Endothelial cell of umbilical vein (primary cell): ENCODE results near the gene PINK1. TPM values are rescaled to one million over a fixed set of nuclear protein-coding genes. Genes with fewer than 3 reads are reported as not detected.
A peak's percentile ranks its signal among the peaks of the same experiment; 100 is the strongest.

Experiments used
- BruUV-seq: library from RNA; stranded (reverse); fragments of 400-500 nt; replicated peaks from 2 replicates; lab custom pipeline; 2021; lab: Mats Ljungman, UMichigan
- CTCF ChIA-PET: fragments of 300-600, 350-600 bp; sonication (Branson Sonifier 250); formaldehyde crosslinking; loops from one replicate; lab custom pipeline; 2021; ENCODE audit warnings: antibody characterized with exemption, inconsistent platforms; lab: Charles Lee
- POLR2A ChIA-PET: fragments of 300-600, 350-600 bp; sonication (Branson Sonifier 250); formaldehyde crosslinking; loops from one replicate; lab custom pipeline; 2021; ENCODE audit warnings: antibody characterized with exemption, inconsistent platforms; lab: Charles Lee
- DNase-seq: peaks from one replicate; pipeline ENCODE4 v3.0.0-alpha.2; 2011; ENCODE audit warnings: low read depth, low spot score
- FAIRE-seq: peaks from 2 replicates; lab custom pipeline; 2011; peaks lifted over from hg19 to GRCh38; lab: Jason Lieb, UNC
- H2AFZ ChIP-seq: 2 replicates; pipeline ENCODE4 v1.6.0; 2012; ENCODE audit warnings: low read depth, low read length, control low read depth, inconsistent platforms
- H3K27ac ChIP-seq: 2 replicates; pipeline ENCODE4 v1.5.1; 2011; ENCODE audit warnings: low read depth, mild to moderate bottlenecking, control low read depth, low read length, moderate library complexity; ENCODE audit not compliant: insufficient read depth
- H3K27me3 ChIP-seq, 2 experiments: 2 replicates each; pipeline versions ENCODE4 v1.6.0 to v1.6.1; 2011; ENCODE audit warnings: low read length in 2 of 2, mixed read lengths in 1 of 2; ENCODE audit not compliant: control insufficient read depth in 2 of 2, insufficient read depth in 2 of 2
- H3K36me3 ChIP-seq, 2 experiments: 2 replicates in 1 of 2; 3 replicates in 1 of 2; pipeline ENCODE4 v1.5.1; 2011; ENCODE audit warnings: low read length in 2 of 2, mild to moderate bottlenecking in 1 of 2, moderate library complexity in 1 of 2; ENCODE audit not compliant: control insufficient read depth in 2 of 2, insufficient read depth in 2 of 2; ENCODE audit errors: extremely low read depth in 1 of 2
- H3K4me1 ChIP-seq: 3 replicates; pipeline ENCODE4 v1.5.1; 2011; ENCODE audit warnings: mild to moderate bottlenecking, low read length; ENCODE audit not compliant: control insufficient read depth, insufficient read depth; ENCODE audit errors: extremely low read depth
- H3K4me2 ChIP-seq: 2 replicates; pipeline ENCODE4 v1.6.1; 2011; ENCODE audit warnings: low read length, control low read depth, mixed read lengths; ENCODE audit not compliant: insufficient read depth
- H3K4me3 ChIP-seq, 3 experiments: fragments of 200-600 bp in 1 of 3; sonication (generic), shearing (Covaris generic) in 1 of 3; replicated peaks in 1 of 3; 2 replicates each; pipeline ENCODE4 v1.5.1; 2011 to 2016; ENCODE audit warnings: control low read depth in 3 of 3, low read length in 3 of 3, mild to moderate bottlenecking in 2 of 3, inconsistent platforms in 1 of 3, low read depth in 1 of 3, moderate library complexity in 1 of 3; ENCODE audit not compliant: insufficient read depth in 1 of 3
- H3K79me2 ChIP-seq: 2 replicates; pipeline ENCODE4 v1.6.0; 2012; ENCODE audit warnings: low read length, inconsistent platforms; ENCODE audit not compliant: control insufficient read depth, insufficient read depth
- H3K9ac ChIP-seq: replicated peaks from 2 replicates; pipeline ENCODE3; 2011; ENCODE audit warnings: low read length, control low read depth; ENCODE audit not compliant: insufficient read depth; ENCODE audit errors: extremely low read depth
- H3K9me1 ChIP-seq: replicated peaks from 3 replicates; pipeline ENCODE4 v1.6.0; 2011; ENCODE audit warnings: mild to moderate bottlenecking, low read length; ENCODE audit not compliant: control insufficient read depth, insufficient read depth; ENCODE audit errors: extremely low read depth
- H3K9me3 ChIP-seq: replicated peaks from 2 replicates; pipeline ENCODE4 v1.5.1; 2012; ENCODE audit warnings: low read length, inconsistent platforms; ENCODE audit not compliant: control insufficient read depth, insufficient read depth
- H4K20me1 ChIP-seq: replicated peaks from 2 replicates; pipeline ENCODE3; 2011; ENCODE audit warnings: mild to moderate bottlenecking, low read length; ENCODE audit not compliant: control insufficient read depth, insufficient read depth; ENCODE audit errors: extremely low read depth
- EZH2 ChIP-seq: IDR thresholded peaks from 2 replicates; pipeline ENCODE4 v1.6.1; 2012; ENCODE audit warnings: borderline replicate concordance, low read depth, mild to moderate bottlenecking, moderate library complexity, low read length, inconsistent platforms; ENCODE audit not compliant: severe bottlenecking
- FOS ChIP-seq: IDR thresholded peaks from 2 replicates; pipeline ENCODE4 v1.6.1; 2011; ENCODE audit warnings: mild to moderate bottlenecking, low read length, moderate library complexity, borderline replicate concordance; ENCODE audit not compliant: insufficient read depth
- GATA2 ChIP-seq: IDR thresholded peaks from 2 replicates; pipeline ENCODE4 v1.7.0; 2011; ENCODE audit warnings: low read depth, mild to moderate bottlenecking, moderate library complexity, mixed read lengths, low read length; ENCODE audit not compliant: insufficient read length, insufficient read depth
- JUN ChIP-seq: IDR thresholded peaks from 2 replicates; pipeline ENCODE4 v1.6.1; 2011; ENCODE audit warnings: borderline replicate concordance, low read depth; ENCODE audit not compliant: insufficient read length, insufficient read depth
- MYC ChIP-seq: IDR thresholded peaks from one replicate; pipeline ENCODE4 v1.6.1; 2011; ENCODE audit warnings: mild to moderate bottlenecking, low read depth, low read length
- POLR2A ChIP-seq: IDR thresholded peaks from 2 replicates; pipeline ENCODE4 v1.6.1; 2012; ENCODE audit warnings: low read depth, mild to moderate bottlenecking, control low read depth, low read length
- POLR2AphosphoS5 ChIP-seq: IDR thresholded peaks from 2 replicates; pipeline ENCODE4 v1.6.1; 2012; ENCODE audit warnings: low read depth, mild to moderate bottlenecking, control low read depth, low read length, moderate library complexity; ENCODE audit not compliant: insufficient read depth
- dilution Hi-C: fragments of 300-500 bp; cut with MboI; formaldehyde crosslinking; loops from one replicate; pipeline ENCODE4 v1.15.0; 2019; ENCODE audit warnings: low sequenced_read_pairs; ENCODE audit not compliant: extremely low pct_ligation_motif_present
- intact Hi-C: fragments of 100-400 bp; cut with micrococcal nuclease; formaldehyde crosslinking; loops from one replicate; pipeline ENCODE4 v1.10.0; 2022
- polyA plus RNA-seq, 4 experiments: library from polyadenylated mRNA; depleted of rRNA in 3 of 4; stranded (reverse) in 3 of 4; unstranded in 1 of 4; fragments of >200 nt; gene quantifications; 2 replicates each; pipeline versions ENCODE4 v1.2.1 to v1.2.3, GENCODE V29; 2011 to 2012; ENCODE audit warnings: missing spikeins in 1 of 4
- total RNA-seq: library from RNA; stranded (reverse); gene quantifications from 2 replicates; pipeline ENCODE4 v1.2.3, GENCODE V29; 2021
- TF ChIP-seq, protein P1 (sequence below): IDR thresholded peaks from 2 replicates; pipeline ENCODE4 v1.6.1; 2011; ENCODE audit not compliant: insufficient read depth, insufficient read length
- TF ChIP-seq, protein P2 (sequence below), 2 donors: IDR thresholded peaks; 1 replicate in 1 of 2; 2 replicates in 1 of 2; pipeline ENCODE4 v1.5.1; 2011; ENCODE audit warnings: low read length in 2 of 2, mild to moderate bottlenecking in 2 of 2, moderate library complexity in 2 of 2, control low read depth in 1 of 2, inconsistent platforms in 1 of 2, low read depth in 1 of 2; ENCODE audit not compliant: insufficient read depth in 1 of 2; ENCODE audit errors: extremely low read depth in 1 of 2

PINK1 gene
- total and polyA plus RNA-seq, 2 donors (not counting 3 experiments of a cell fraction or from before 2014, with no cell fraction given) = 27.3 to 27.9 TPM

DNA sequence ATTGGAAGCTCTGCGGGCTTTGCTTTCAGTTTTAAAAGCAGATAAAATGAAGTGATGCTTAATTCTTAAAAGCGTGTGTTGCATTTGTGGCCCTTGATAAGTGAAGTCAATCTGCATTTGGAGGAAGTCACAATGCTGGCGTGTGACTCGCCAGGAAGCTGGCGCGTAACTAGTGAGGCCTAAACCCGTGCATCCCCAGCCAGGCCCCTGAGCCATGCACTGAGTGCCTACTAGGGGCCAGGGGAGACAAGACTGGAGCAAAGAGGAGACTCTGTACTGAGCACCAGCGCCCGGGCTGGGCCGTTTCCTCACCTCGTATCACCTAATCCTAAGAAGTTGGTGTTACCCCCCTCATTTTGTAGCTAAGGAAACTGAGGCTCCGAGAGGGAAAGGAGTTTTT lies 32.5 kb downstream of the PINK1 start:
- ChIA-PET POLR2A (interaction anchor here (0.7 kb wide), 1 partner anchor 135 kb away, joined by 3 read pairs; no protein-coding TSS in a partner anchor), CTCF (no interaction called here)
- Histone ChIP-seq H2AFZ (peak overlapping the region; percentile 80), H4K20me1 (no peaks in the 10 kb centered on the region), H3K4me3 (no peak overlapping the region), H3K9me1 (no peaks in the 10 kb centered on the region), H3K9me3 (no peaks in the 10 kb centered on the region), H3K27ac (peak overlapping the region; percentile 4), H3K9ac (no peak overlapping the region), H3K79me2 (peaks cover 5% of the 10 kb centered on the region), H3K27me3 (no peaks in the 10 kb centered on the region), H3K4me1 (peaks cover 9% of the 10 kb centered on the region), H3K4me2 (no peak overlapping the region), H3K36me3 (no peaks in the 10 kb centered on the region)
- dilution Hi-C loops (no loop called here), intact Hi-C loops (no loop called here)
- DNase-seq (peak; percentile 40), FAIRE-seq (peak; percentile 65)
- no TSS peak for BruUV-seq
- TF ChIP-seq MYC = no peak
- TF ChIP-seq, protein P1, sequence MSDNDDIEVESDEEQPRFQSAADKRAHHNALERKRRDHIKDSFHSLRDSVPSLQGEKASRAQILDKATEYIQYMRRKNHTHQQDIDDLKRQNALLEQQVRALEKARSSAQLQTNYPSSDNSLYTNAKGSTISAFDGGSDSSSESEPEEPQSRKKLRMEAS = no peak

DNA sequence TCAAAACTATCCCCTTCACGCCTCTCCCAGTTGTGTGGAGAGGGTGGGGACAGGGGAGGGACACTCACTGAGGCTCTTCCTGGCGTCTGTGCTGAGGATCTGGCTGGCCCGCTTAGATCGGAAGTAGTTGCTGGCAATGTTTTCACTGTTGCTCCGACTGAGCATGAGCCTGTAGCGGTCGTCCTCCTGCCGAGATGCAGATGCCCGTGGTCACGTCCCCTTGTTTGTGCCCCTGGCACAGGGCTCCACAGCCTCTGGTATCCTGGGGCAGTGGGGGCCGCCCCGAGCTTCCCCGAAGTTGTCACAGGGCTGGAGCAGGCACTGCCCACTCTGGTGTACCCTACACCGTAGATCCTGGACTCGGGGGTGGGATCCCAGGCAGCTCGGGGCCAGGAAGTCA lies 32.9 kb downstream of the PINK1 start:
- no peaks in the 10 kb centered on the region for H3K9me3 ChIP-seq
- no peaks in the 10 kb centered on the region for H3K36me3 ChIP-seq
- H3K9me1 ChIP-seq = no peaks in the 10 kb centered on the region
- H3K4me3 ChIP-seq = no peak overlapping the region
- dilution Hi-C loops = no loop called here
- no peak overlapping the region for H3K4me2 ChIP-seq
- BruUV-seq = no TSS peak
- FAIRE-seq (peak; percentile 67), DNase-seq (peak; percentile 10)
- peaks cover 8% of the 10 kb centered on the region for H3K4me1 ChIP-seq
- H3K9ac ChIP-seq = no peak overlapping the region
- peak overlapping the region; percentile 4 for H3K27ac ChIP-seq
- H3K27me3 ChIP-seq = no peaks in the 10 kb centered on the region
- peak overlapping the region; percentile 80 for H2AFZ ChIP-seq
- H4K20me1 ChIP-seq = no peaks in the 10 kb centered on the region
- no peak for TF ChIP-seq MYC
- no peak for TF ChIP-seq POLR2AphosphoS5
- TF ChIP-seq, protein P1 = no peak
- TF ChIP-seq FOS = no peak
- no peak for TF ChIP-seq JUN
- no peak for TF ChIP-seq EZH2
- no peak for TF ChIP-seq POLR2A
- no peak for TF ChIP-seq GATA2
- TF ChIP-seq, protein P2, sequence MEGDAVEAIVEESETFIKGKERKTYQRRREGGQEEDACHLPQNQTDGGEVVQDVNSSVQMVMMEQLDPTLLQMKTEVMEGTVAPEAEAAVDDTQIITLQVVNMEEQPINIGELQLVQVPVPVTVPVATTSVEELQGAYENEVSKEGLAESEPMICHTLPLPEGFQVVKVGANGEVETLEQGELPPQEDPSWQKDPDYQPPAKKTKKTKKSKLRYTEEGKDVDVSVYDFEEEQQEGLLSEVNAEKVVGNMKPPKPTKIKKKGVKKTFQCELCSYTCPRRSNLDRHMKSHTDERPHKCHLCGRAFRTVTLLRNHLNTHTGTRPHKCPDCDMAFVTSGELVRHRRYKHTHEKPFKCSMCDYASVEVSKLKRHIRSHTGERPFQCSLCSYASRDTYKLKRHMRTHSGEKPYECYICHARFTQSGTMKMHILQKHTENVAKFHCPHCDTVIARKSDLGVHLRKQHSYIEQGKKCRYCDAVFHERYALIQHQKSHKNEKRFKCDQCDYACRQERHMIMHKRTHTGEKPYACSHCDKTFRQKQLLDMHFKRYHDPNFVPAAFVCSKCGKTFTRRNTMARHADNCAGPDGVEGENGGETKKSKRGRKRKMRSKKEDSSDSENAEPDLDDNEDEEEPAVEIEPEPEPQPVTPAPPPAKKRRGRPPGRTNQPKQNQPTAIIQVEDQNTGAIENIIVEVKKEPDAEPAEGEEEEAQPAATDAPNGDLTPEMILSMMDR (IDR thresholded peaks at IDR 0.05; ENCODE audit: extremely low read depth in 1 of 2, insufficient read depth in 1 of 2, low read depth in 1 of 2, low read length in 2 of 2) = no peak
- POLR2A ChIA-PET = no interaction called here
- peaks cover under 1% of the 10 kb centered on the region for H3K79me2 ChIP-seq
- CTCF ChIA-PET = no interaction called here
- intact Hi-C loops = no loop called here
